WTC11 (cell line): ENCODE results near the gene CPNE7. TPM values are rescaled to one million over a fixed set of nuclear protein-coding genes. Genes with fewer than 3 reads are reported as not detected.

ENCODE experiments used
- ATAC-seq: fragments of 200-7000 bp; cut with Tn5 transposase; 2 replicates; pipeline ENCODE4 v1.10.0; 2021; ENCODE audit warnings: mild to moderate bottlenecking, moderate library complexity
- CTCF ChIA-PET: fragments of 300-600 bp; sonication (Branson Sonifier 250); formaldehyde crosslinking; loops from one replicate; lab custom pipeline; 2021; ENCODE audit warnings: antibody characterized with exemption; lab: Charles Lee
- POLR2A ChIA-PET: fragments of 350-600 bp; sonication (Branson Sonifier 250); formaldehyde crosslinking; loops from one replicate; lab custom pipeline; 2021; ENCODE audit warnings: antibody characterized with exemption; lab: Charles Lee
- DNase-seq: peaks from one replicate; pipeline ENCODE4 v3.0.0; 2021; ENCODE audit warnings: low spot score
- H3K27ac Mint-ChIP-seq: 2 replicates; pipeline ENCODE4 v1.8.0; 2021; ENCODE audit warnings: mixed read lengths
- H3K27me3 Mint-ChIP-seq: 2 replicates; pipeline ENCODE4 v1.8.0; 2021; ENCODE audit warnings: low read depth, mild to moderate bottlenecking, moderate library complexity, mixed read lengths
- H3K36me3 Mint-ChIP-seq: 2 replicates; pipeline ENCODE4 v1.8.0; 2021; ENCODE audit warnings: mixed read lengths
- H3K4me1 Mint-ChIP-seq: 2 replicates; pipeline ENCODE4 v1.8.0; 2022; ENCODE audit warnings: mixed read lengths
- H3K4me3 Mint-ChIP-seq: 2 replicates; pipeline ENCODE4 v1.8.0; 2021; ENCODE audit warnings: mild to moderate bottlenecking, moderate library complexity, mixed read lengths
- H3K9me3 Mint-ChIP-seq: 2 replicates; pipeline ENCODE4 v1.8.0; 2021; ENCODE audit warnings: mixed read lengths
- AR ChIP-seq: fragments of 250-450 bp; sonication (Bioruptor Pico); IDR thresholded peaks from 2 replicates; pipeline ENCODE4 v1.9.0; 2021; ENCODE audit warnings: mild to moderate bottlenecking
- CBFB ChIP-seq: sonication (generic); formaldehyde crosslinking; IDR thresholded peaks from 2 replicates; pipeline ENCODE4 v1.8.1; 2022; ENCODE audit warnings: mild to moderate bottlenecking, low read depth, missing genetic modification reagents
- ERG ChIP-seq: fragments of 250-450 bp; sonication (Bioruptor Pico); IDR thresholded peaks from 2 replicates; pipeline ENCODE4 v1.8.0; 2021; ENCODE audit warnings: mild to moderate bottlenecking
- GABPB1 ChIP-seq: sonication (generic); formaldehyde crosslinking; IDR thresholded peaks from 2 replicates; pipeline ENCODE4 v1.8.1; 2023; ENCODE audit warnings: mild to moderate bottlenecking, missing genetic modification reagents
- JAZF1 ChIP-seq: fragments of 250-450 bp; sonication (Bioruptor Pico); IDR thresholded peaks from 2 replicates; pipeline ENCODE4 v1.9.0; 2021; ENCODE audit warnings: moderate library complexity, mild to moderate bottlenecking, inconsistent platforms
- MYBL2 ChIP-seq: sonication (generic); formaldehyde crosslinking; IDR thresholded peaks from 2 replicates; pipeline ENCODE4 v1.8.1; 2023; ENCODE audit warnings: mild to moderate bottlenecking, moderate library complexity, missing genetic modification reagents
- SOX15 ChIP-seq: fragments of 250-450 bp; sonication (Bioruptor Pico); IDR thresholded peaks from 2 replicates; pipeline ENCODE4 v1.9.0; 2021; ENCODE audit warnings: mild to moderate bottlenecking
- SP1 ChIP-seq: sonication (generic); formaldehyde crosslinking; conservative IDR thresholded peaks from 2 replicates; pipeline ENCODE4 v1.8.1; 2022; ENCODE audit warnings: missing genetic modification reagents
- USF1 ChIP-seq: sonication (generic); formaldehyde crosslinking; IDR thresholded peaks from 2 replicates; pipeline ENCODE4 v1.8.0; 2022; ENCODE audit warnings: mild to moderate bottlenecking, missing genetic modification reagents
- ZBTB43 ChIP-seq: sonication (generic); formaldehyde crosslinking; IDR thresholded peaks from 2 replicates; pipeline ENCODE4 v1.8.1; 2023; ENCODE audit warnings: mild to moderate bottlenecking, missing genetic modification reagents
- ZNF396 ChIP-seq: fragments of 250-450 bp; sonication (Bioruptor Pico); IDR thresholded peaks from 2 replicates; pipeline ENCODE4 v1.8.0; 2021; ENCODE audit warnings: mild to moderate bottlenecking, moderate library complexity, borderline replicate concordance
- ZNF423 ChIP-seq: fragments of 250-450 bp; sonication (Bioruptor Pico); IDR thresholded peaks from 2 replicates; pipeline ENCODE4 v2.1.2; 2022; ENCODE audit warnings: mild to moderate bottlenecking, moderate library complexity
- ZNF425 ChIP-seq: fragments of 250-450 bp; sonication (Bioruptor Pico); conservative IDR thresholded peaks from 2 replicates; pipeline ENCODE4 v1.9.0; 2021; ENCODE audit warnings: mild to moderate bottlenecking
- ZNF671 ChIP-seq: fragments of 250-450 bp; sonication (Bioruptor Pico); IDR thresholded peaks from 2 replicates; pipeline ENCODE4 v1.8.0; 2021; ENCODE audit warnings: mild to moderate bottlenecking
- total RNA-seq: library from RNA; stranded (reverse); gene quantifications from 3 replicates; pipeline ENCODE4 v1.2.3, GENCODE V29; 2021

The CPNE7 gene
- total RNA-seq, 1 experiment from 2014 or later, result 42.6 TPM

GRCh38 chr16:89595330-89596060 lies 19.9 kb downstream of the CPNE7 start (continued):
- TF ChIP-seq AR (CRISPR knock-in tag) (no peak), CBFB (CRISPR knock-in tag) (no peak), USF1 (CRISPR knock-in tag) (no peak), JAZF1 (no peak), ERG (CRISPR knock-in tag) (no peak), MYBL2 (CRISPR knock-in tag) (no peak), SP1 (no peak), ZNF671 (no peak), ZNF425 (CRISPR knock-in tag) (no peak), SOX15 (CRISPR knock-in tag) (no peak)
- TF ChIP-seq, all 79 proteins: peak for 0

- CTCF ChIA-PET, result no interaction called here
- no peaks in the 10 kb centered on the region for H3K9me3 Mint-ChIP-seq
- ATAC-seq (no peak), DNase-seq (no peak)
- no peak overlapping the region; the same call in 1 of the 2 replicates for H3K27ac Mint-ChIP-seq
- H3K27me3 Mint-ChIP-seq, result no peaks in the 10 kb centered on the region
- POLR2A ChIA-PET, result no interaction called here
- no peak overlapping the region for H3K4me3 Mint-ChIP-seq
- peaks cover 6% of the 10 kb centered on the region for H3K36me3 Mint-ChIP-seq
- TF ChIP-seq ZBTB43 (CRISPR knock-in tag) (no peak), GABPB1 (no peak), ZNF423 (CRISPR knock-in tag) (no peak), ZNF396 (CRISPR knock-in tag) (no peak)
- H3K4me1 Mint-ChIP-seq, result 0 out of 2 replicates have a peak, but pooled peaks cover 3% of the 10 kb centered on the region
These were observed 20.6 kb downstream of the CPNE7 start for GRCh38 chr16:89596061-89596689.
